ENCODE data around the gene AGAP1.

AGAP1 gene

DNA sequence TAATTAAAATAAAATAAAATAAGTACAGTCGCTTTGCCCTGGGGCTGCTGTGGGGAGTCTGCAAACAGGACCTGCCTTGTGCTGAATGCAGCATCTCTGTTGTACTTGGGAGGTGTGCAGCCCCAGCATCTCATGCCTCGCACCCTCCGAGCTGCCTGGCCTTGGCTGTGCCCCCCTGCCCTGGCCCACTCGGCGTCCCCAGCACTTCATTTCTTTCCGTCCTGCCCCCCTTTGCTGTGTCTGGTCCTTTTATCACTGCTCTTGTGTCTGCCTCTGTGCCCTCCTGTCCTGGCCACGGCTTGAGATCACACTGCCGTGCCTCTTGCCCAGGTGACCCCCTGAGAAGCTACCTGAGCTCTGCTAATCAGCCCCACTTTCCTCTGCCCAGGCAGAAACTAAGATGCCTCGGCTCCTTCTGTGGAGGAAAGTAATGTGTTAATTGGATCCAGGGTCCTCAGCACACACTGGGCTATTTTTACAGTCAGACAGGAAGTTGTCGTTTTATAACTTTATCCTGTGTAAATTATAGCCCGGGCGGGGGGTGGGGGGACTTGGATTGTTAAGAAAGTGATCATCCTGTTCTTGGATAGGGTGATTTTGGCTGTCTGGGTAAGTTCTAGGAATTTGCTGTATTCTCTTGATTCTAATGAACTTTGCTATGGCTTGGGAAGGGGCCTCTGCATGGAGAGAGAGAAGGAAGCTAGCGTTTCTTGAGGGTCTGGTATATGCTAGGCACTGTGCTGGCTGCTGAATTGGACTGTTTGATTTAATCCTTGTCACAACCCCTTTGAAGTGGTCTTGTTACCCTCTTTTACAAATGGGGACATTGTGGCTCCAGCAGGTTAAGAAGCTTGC, 69.4 kb downstream of the AGAP1 start:
- H3K4me1 ChIP-seq (ENCODE audit: control insufficient read depth in 1 of 2, insufficient read depth in 2 of 2, low read length in 2 of 2) = peaks cover 22 to 25% of the 10 kb centered on the region in 2 donors
- H3K27ac ChIP-seq (ENCODE audit: low read depth, low read length) = no peak overlapping the region
- no peak overlapping the region for H3K9ac ChIP-seq (ENCODE audit: low read depth in 1 of 2, low read length in 2 of 2)

DNA sequence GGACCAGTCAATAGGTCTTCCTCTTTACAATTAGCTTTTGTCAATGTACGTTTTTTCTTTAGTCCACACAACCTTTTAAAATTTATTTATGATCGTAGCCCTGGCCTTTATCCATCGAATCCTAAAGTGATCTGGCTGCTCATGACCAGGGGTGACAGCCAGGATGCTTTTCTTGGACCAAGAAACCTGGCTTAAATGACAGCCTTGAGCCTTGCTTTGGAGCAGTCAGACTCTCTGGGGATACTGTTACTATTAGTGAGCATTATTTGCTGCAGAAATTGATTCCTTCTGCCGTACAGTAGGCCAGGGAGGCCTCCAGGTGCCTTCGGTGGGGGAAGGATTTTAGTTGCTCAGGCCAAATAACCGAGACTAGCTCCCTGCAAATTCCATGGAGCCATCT, 70.2 kb downstream of the AGAP1 start:
- Histone ChIP-seq H3K27ac (ENCODE audit: low read depth, low read length) (no peak overlapping the region), H3K4me1 (ENCODE audit: control insufficient read depth in 1 of 2, insufficient read depth in 2 of 2, low read length in 2 of 2) (peaks cover 22 to 25% of the 10 kb centered on the region in 2 donors), H3K27me3 (ENCODE audit: control insufficient read depth in 1 of 2, insufficient read depth in 2 of 2, low read length in 2 of 2) (no peaks in the 10 kb centered on the region), H3K36me3 (ENCODE audit: control insufficient read depth in 1 of 2, insufficient read depth in 2 of 2, low read length in 2 of 2) (peaks cover 0 to 4% of the 10 kb centered on the region in 2 donors), H3K9ac (ENCODE audit: low read depth in 1 of 2, low read length in 2 of 2) (no peak overlapping the region), H3K4me3 (ENCODE audit: low read depth in 1 of 2, low read length in 2 of 2) (no peak overlapping the region), H3K9me3 (ENCODE audit: control insufficient read depth in 1 of 2, low read length in 2 of 2) (peaks cover 4 to 5% of the 10 kb centered on the region in 2 donors)

More for the DNA sequence above, 69.4 kb downstream of the AGAP1 start:
- H3K27me3 ChIP-seq (ENCODE audit: control insufficient read depth in 1 of 2, insufficient read depth in 2 of 2, low read length in 2 of 2) = no peaks in the 10 kb centered on the region
- no peaks in the 10 kb centered on the region for H3K36me3 ChIP-seq (ENCODE audit: control insufficient read depth in 1 of 2, insufficient read depth in 2 of 2, low read length in 2 of 2)
- no peak overlapping the region for H3K4me3 ChIP-seq (ENCODE audit: low read depth in 1 of 2, low read length in 2 of 2)
- peaks cover under 1 to 1% of the 10 kb centered on the region in 2 donors for H3K9me3 ChIP-seq (ENCODE audit: control insufficient read depth in 1 of 2, low read length in 2 of 2)

DNA sequence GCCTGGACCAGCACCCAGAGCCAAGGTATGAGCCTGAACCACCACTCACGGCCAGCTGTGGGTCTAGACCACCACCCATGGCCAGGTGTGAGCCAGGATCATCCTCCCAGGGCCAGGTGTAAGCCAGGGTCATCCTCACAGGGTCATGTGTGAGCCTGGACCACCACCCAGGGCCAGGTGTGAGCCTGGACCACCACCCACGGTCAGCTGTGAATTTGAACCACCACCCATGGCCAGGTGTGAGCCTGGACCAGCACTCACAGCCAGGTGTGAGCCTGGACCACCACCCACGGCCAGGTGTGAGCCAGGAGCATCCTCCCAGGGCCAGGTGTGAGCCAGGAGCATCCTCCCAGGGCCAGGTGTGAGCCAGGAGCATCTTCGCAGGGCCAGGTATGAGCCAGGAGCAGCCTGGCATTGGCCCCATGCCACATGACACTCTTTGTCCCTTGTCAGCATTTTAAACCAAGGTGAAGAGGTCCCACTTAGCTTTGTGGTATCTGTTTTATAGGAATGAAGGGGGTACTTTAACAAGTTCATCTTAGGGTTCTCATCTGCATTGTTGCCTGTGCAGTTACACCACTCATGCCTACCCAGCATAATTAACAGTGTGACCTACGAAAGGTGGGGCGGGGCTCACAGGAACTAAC, 71.2 kb downstream of the AGAP1 start:
- Histone ChIP-seq H3K27ac (ENCODE audit: low read depth, low read length) (no peak overlapping the region), H3K9ac (ENCODE audit: low read depth in 1 of 2, low read length in 2 of 2) (no peak overlapping the region)

DNA sequence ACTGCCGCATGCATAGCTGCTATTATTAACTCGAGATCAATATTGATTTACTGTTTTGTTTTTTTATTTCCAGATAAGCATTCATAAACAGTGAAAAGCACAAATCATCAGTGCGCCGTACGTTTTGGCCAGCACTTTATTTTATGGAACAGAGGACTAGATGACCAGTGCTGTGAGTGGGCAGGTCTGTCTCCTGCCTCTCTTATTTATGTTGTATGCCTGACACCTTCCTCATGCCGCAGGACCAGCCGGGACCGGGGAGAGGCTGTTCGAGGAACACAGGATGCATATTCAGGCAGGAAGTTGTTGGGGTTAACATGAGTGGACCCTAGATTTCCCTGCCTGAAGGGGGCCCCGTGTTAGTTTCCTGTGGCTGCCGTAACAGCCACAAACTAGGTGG, 72.6 kb downstream of the AGAP1 start:
- peaks cover 4 to 5% of the 10 kb centered on the region in 2 donors for H3K9me3 ChIP-seq (ENCODE audit: control insufficient read depth in 1 of 2, low read length in 2 of 2)
- H3K27me3 ChIP-seq (ENCODE audit: control insufficient read depth in 1 of 2, insufficient read depth in 2 of 2, low read length in 2 of 2) = no peaks in the 10 kb centered on the region
- no peak overlapping the region for H3K9ac ChIP-seq (ENCODE audit: low read depth in 1 of 2, low read length in 2 of 2)

More for the DNA sequence above, 71.2 kb downstream of the AGAP1 start:
- peaks cover 4 to 5% of the 10 kb centered on the region in 2 donors for H3K9me3 ChIP-seq (ENCODE audit: control insufficient read depth in 1 of 2, low read length in 2 of 2)
- H3K4me3 ChIP-seq (ENCODE audit: low read depth in 1 of 2, low read length in 2 of 2) = no peak overlapping the region
- peaks cover 22 to 33% of the 10 kb centered on the region in 2 donors for H3K4me1 ChIP-seq (ENCODE audit: control insufficient read depth in 1 of 2, insufficient read depth in 2 of 2, low read length in 2 of 2)
- H3K36me3 ChIP-seq (ENCODE audit: control insufficient read depth in 1 of 2, insufficient read depth in 2 of 2, low read length in 2 of 2) = peaks cover 0 to 4% of the 10 kb centered on the region in 2 donors
- H3K27me3 ChIP-seq (ENCODE audit: control insufficient read depth in 1 of 2, insufficient read depth in 2 of 2, low read length in 2 of 2) = no peaks in the 10 kb centered on the region

DNA sequence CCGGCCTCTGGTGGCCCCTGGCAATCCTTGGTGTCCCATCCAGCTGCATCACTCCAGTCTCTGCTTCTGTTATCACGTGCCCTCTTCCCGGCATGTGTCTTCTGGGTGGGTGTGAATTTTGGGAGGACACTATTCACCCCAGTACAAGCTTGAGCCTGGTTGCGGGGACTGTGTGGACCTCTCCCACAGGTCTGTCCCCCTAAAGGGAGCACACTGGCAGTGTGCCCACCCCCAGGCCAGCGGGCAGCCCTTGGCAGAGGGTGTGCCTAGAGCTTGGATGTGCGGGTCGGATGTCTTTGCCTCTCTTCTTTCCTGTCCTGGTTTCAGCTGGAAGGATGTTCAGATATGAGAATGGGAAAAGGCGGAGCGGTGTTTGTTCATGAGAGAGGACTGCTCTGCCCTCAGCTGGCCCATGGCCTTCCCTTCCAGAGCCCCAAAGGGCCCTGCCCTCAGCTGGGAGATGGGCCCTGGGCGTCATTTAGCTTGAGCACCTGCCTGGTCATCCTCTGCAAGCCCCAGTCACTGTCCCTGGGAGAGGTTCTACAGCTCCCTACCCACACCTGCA, 73.2 kb downstream of the AGAP1 start:
- Histone ChIP-seq H3K4me1 (ENCODE audit: control insufficient read depth in 1 of 2, insufficient read depth in 2 of 2, low read length in 2 of 2) (peaks cover 7 to 19% of the 10 kb centered on the region in 2 donors), H3K27me3 (ENCODE audit: control insufficient read depth in 1 of 2, insufficient read depth in 2 of 2, low read length in 2 of 2) (no peaks in the 10 kb centered on the region), H3K4me3 (ENCODE audit: low read depth in 1 of 2, low read length in 2 of 2) (no peak overlapping the region), H3K36me3 (ENCODE audit: control insufficient read depth in 1 of 2, insufficient read depth in 2 of 2, low read length in 2 of 2) (peaks cover 0 to 4% of the 10 kb centered on the region in 2 donors), H3K9ac (ENCODE audit: low read depth in 1 of 2, low read length in 2 of 2) (no peak overlapping the region), H3K9me3 (ENCODE audit: control insufficient read depth in 1 of 2, low read length in 2 of 2) (peaks cover 4 to 5% of the 10 kb centered on the region in 2 donors), H3K27ac (ENCODE audit: low read depth, low read length) (no peak overlapping the region)

More for the DNA sequence above, 72.6 kb downstream of the AGAP1 start:
- H3K4me3 ChIP-seq (ENCODE audit: low read depth in 1 of 2, low read length in 2 of 2) = no peak overlapping the region
- no peak overlapping the region for H3K27ac ChIP-seq (ENCODE audit: low read depth, low read length)
- H3K4me1 ChIP-seq (ENCODE audit: control insufficient read depth in 1 of 2, insufficient read depth in 2 of 2, low read length in 2 of 2) = peaks cover 12 to 25% of the 10 kb centered on the region in 2 donors
- peaks cover 0 to 4% of the 10 kb centered on the region in 2 donors for H3K36me3 ChIP-seq (ENCODE audit: control insufficient read depth in 1 of 2, insufficient read depth in 2 of 2, low read length in 2 of 2)

DNA sequence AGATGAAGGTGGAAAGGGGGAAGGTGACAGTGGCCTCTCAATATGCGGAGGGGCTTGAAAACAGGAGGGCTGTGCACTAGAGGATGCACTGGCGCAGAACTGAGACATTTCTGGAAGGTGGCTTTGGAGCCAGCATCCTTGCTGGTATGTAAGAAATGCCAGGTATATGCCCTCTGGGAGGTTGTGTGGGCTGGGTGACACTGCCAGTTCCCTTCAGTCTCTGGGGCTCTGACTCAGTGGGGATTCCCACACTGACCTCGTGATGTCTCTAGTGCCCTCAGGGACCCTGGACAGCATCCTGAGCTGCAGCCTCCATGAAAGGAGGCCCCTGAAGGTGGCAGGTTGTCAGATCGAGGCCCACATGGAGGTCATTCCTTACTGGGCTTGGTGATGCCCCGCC, 74.0 kb downstream of the AGAP1 start:
- peaks cover 4 to 5% of the 10 kb centered on the region in 2 donors for H3K9me3 ChIP-seq (ENCODE audit: control insufficient read depth in 1 of 2, low read length in 2 of 2)
- H3K27ac ChIP-seq (ENCODE audit: low read depth, low read length) = no peak overlapping the region
- no peak overlapping the region for H3K9ac ChIP-seq (ENCODE audit: low read depth in 1 of 2, low read length in 2 of 2)
- H3K4me1 ChIP-seq (ENCODE audit: control insufficient read depth in 1 of 2, insufficient read depth in 2 of 2, low read length in 2 of 2) = peaks cover 4 to 13% of the 10 kb centered on the region in 2 donors
- H3K27me3 ChIP-seq (ENCODE audit: control insufficient read depth in 1 of 2, insufficient read depth in 2 of 2, low read length in 2 of 2) = no peaks in the 10 kb centered on the region
- H3K4me3 ChIP-seq (ENCODE audit: low read depth in 1 of 2, low read length in 2 of 2) = no peak overlapping the region
- H3K36me3 ChIP-seq (ENCODE audit: control insufficient read depth in 1 of 2, insufficient read depth in 2 of 2, low read length in 2 of 2) = peaks cover 0 to 4% of the 10 kb centered on the region in 2 donors

DNA sequence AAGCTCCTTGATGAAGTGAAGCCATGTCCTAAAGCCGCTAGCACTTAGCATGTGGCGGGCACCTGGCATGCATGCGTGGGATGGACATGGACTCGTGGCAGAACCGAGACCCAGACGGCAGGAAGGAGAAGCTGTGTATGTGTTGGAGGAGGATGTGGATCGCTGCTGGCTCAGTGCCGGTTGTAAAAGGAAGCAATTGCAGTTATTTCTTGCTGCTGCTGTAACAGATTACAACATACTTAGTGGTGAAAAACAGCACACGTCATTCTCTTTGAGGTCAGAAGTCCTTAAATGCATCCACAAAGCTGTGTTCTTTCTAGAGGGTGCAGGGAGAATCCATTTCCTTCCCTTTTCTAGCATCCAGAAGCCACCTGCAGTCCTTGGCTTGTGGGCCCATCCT, 74.6 kb downstream of the AGAP1 start:
- no peaks in the 10 kb centered on the region for H3K27me3 ChIP-seq (ENCODE audit: control insufficient read depth in 1 of 2, insufficient read depth in 2 of 2, low read length in 2 of 2)
- H3K4me3 ChIP-seq (ENCODE audit: low read depth in 1 of 2, low read length in 2 of 2) = no peak overlapping the region
- H3K9me3 ChIP-seq (ENCODE audit: control insufficient read depth in 1 of 2, low read length in 2 of 2) = peaks cover 4 to 5% of the 10 kb centered on the region in 2 donors
- no peak overlapping the region for H3K27ac ChIP-seq (ENCODE audit: low read depth, low read length)
- no peak overlapping the region for H3K9ac ChIP-seq (ENCODE audit: low read depth in 1 of 2, low read length in 2 of 2)
- H3K36me3 ChIP-seq (ENCODE audit: control insufficient read depth in 1 of 2, insufficient read depth in 2 of 2, low read length in 2 of 2) = peaks cover 0 to 4% of the 10 kb centered on the region in 2 donors
- peaks cover 0 to 13% of the 10 kb centered on the region in 2 donors for H3K4me1 ChIP-seq (ENCODE audit: control insufficient read depth in 1 of 2, insufficient read depth in 2 of 2, low read length in 2 of 2)

DNA sequence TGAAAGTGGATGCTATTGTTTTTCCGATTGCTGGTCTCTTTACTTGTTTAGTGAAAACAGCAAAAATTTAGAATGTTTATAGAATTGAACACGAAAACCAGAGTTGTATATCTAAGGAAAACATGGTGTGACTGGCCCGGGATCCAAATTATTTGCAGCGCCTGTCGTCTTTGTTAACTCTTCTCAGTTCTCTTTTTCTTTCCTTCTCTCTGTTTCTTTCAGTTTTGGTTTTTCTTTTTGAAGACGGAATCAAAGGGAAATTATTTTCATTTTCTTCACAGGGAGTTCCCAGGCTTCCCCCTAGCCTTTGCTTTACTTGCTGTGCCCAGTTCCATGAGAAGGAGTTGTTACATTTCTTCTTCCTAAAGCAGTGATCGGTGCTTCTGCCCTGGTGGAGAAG, 76.0 kb downstream of the AGAP1 start:
- H3K27ac ChIP-seq (ENCODE audit: low read depth, low read length) = no peak overlapping the region
- H3K4me3 ChIP-seq (ENCODE audit: low read depth in 1 of 2, low read length in 2 of 2) = peak overlapping the region in 1 of 2 donors; percentile 32
- H3K9ac ChIP-seq (ENCODE audit: low read depth in 1 of 2, low read length in 2 of 2) = no peak overlapping the region

DNA sequence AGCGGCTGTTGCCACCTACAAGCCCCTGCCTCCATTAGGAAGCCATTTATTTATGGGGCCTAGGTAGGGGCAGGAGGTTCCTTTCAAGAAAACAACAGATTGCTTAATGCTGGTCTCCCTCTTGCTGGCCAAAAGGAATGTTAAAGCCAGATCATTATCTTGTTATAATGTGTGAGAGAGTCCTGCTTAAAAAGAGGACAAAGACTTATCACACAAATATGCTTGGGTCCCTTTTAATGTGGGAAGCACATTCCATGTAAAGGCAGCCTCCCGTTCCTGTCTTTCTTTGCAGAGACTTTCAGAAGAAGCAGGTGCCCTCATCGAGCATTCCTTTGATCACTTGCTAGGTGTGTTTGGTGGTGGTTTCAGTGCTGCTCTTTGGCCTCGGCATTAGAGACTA, 76.4 kb downstream of the AGAP1 start:
- Histone ChIP-seq H3K27me3 (ENCODE audit: control insufficient read depth in 1 of 2, insufficient read depth in 2 of 2, low read length in 2 of 2) (no peaks in the 10 kb centered on the region), H3K9me3 (ENCODE audit: control insufficient read depth in 1 of 2, low read length in 2 of 2) (peaks cover 4 to 5% of the 10 kb centered on the region in 2 donors), H3K36me3 (ENCODE audit: control insufficient read depth in 1 of 2, insufficient read depth in 2 of 2, low read length in 2 of 2) (peaks cover 0 to 4% of the 10 kb centered on the region in 2 donors), H3K9ac (ENCODE audit: low read depth in 1 of 2, low read length in 2 of 2) (no peak overlapping the region), H3K4me1 (ENCODE audit: control insufficient read depth in 1 of 2, insufficient read depth in 2 of 2, low read length in 2 of 2) (peaks cover 0 to 19% of the 10 kb centered on the region in 2 donors), H3K4me3 (ENCODE audit: low read depth in 1 of 2, low read length in 2 of 2) (no peak overlapping the region), H3K27ac (ENCODE audit: low read depth, low read length) (no peak overlapping the region)

More for the DNA sequence above, 76.0 kb downstream of the AGAP1 start:
- Histone ChIP-seq H3K36me3 (ENCODE audit: control insufficient read depth in 1 of 2, insufficient read depth in 2 of 2, low read length in 2 of 2) (peaks cover 0 to 4% of the 10 kb centered on the region in 2 donors), H3K4me1 (ENCODE audit: control insufficient read depth in 1 of 2, insufficient read depth in 2 of 2, low read length in 2 of 2) (peaks cover 0 to 19% of the 10 kb centered on the region in 2 donors), H3K27me3 (ENCODE audit: control insufficient read depth in 1 of 2, insufficient read depth in 2 of 2, low read length in 2 of 2) (no peaks in the 10 kb centered on the region), H3K9me3 (ENCODE audit: control insufficient read depth in 1 of 2, low read length in 2 of 2) (peaks cover 4 to 5% of the 10 kb centered on the region in 2 donors)

Measured in duodenal mucosa (tissue), 2 donors.